ENCODE data around the gene MED31. TPM values are rescaled to one million over a fixed set of nuclear protein-coding genes. Genes with fewer than 3 reads are reported as not detected.
"Not testable (repeated sequence)": the region's sequence is repeated elsewhere in the genome, so short reads cannot be mapped to it uniquely, and the experiment has no call there.

The MED31 gene
- total RNA-seq, 1 experiment from 2014 or later, result 12.8 TPM

GRCh38 chr17:6605142-6605541 lies 46.3 kb downstream of the MED31 start:
- H3K9me3 ChIP-seq (replicated peaks), result no peaks in the 10 kb centered on the region
- H3K4me1 ChIP-seq (replicated peaks), result peaks cover 17% of the 10 kb centered on the region
- no peak for DNase-seq (ENCODE audit: low read depth in 1 of 2, low spot score in 2 of 2)
- no peak overlapping the region for H3K4me3 ChIP-seq
- H3K27ac ChIP-seq, result no peak overlapping the region
- peaks cover 78% of the 10 kb centered on the region for H3K36me3 ChIP-seq
- H3K27me3 ChIP-seq (replicated peaks), result no peaks in the 10 kb centered on the region

GRCh38 chr17:6603744-6604325 lies 47.6 kb downstream of the MED31 start:
- Histone ChIP-seq H3K27ac (no peak overlapping the region; the same call in 1 of the 2 replicates), H3K9me3 (replicated peaks) (no peaks in the 10 kb centered on the region), H3K4me1 (replicated peaks) (peaks cover 30% of the 10 kb centered on the region), H3K36me3 (peaks cover 76% of the 10 kb centered on the region), H3K4me3 (no peak overlapping the region), H3K27me3 (replicated peaks) (no peaks in the 10 kb centered on the region)
- DNase-seq (ENCODE audit: low read depth in 1 of 2, low spot score in 2 of 2), result peak in 1 of 2 experiments; percentile 31

- Histone ChIP-seq H3K9me3 (replicated peaks) (no peaks in the 10 kb centered on the region), H3K27ac (no peak overlapping the region), H3K27me3 (replicated peaks) (no peaks in the 10 kb centered on the region), H3K4me1 (replicated peaks) (peaks cover 39% of the 10 kb centered on the region), H3K4me3 (no peak overlapping the region), H3K36me3 (peaks cover 65% of the 10 kb centered on the region)
- DNase-seq (ENCODE audit: low read depth in 1 of 2, low spot score in 2 of 2), result no peak
Measured at GRCh38 chr17:6602141-6602540, 49.3 kb downstream of the MED31 start.

- peak in 1 of 2 experiments; percentile 36 for DNase-seq (ENCODE audit: low read depth in 1 of 2, low spot score in 2 of 2)
- H3K27me3 ChIP-seq (replicated peaks), result no peaks in the 10 kb centered on the region
- no peaks in the 10 kb centered on the region for H3K9me3 ChIP-seq (replicated peaks)
- H3K4me3 ChIP-seq, result no peak overlapping the region
- H3K27ac ChIP-seq, result peak overlapping the region; percentile 39
- peaks cover 39% of the 10 kb centered on the region for H3K4me1 ChIP-seq (replicated peaks)
- H3K36me3 ChIP-seq, result peaks cover 63% of the 10 kb centered on the region
Measured at GRCh38 chr17:6599364-6599763, 52.0 kb downstream of the MED31 start.

GRCh38 chr17:6597727-6598126 lies 53.7 kb downstream of the MED31 start:
- no peak for DNase-seq (ENCODE audit: low read depth in 1 of 2, low spot score in 2 of 2)
- Histone ChIP-seq H3K9me3 (replicated peaks) (no peaks in the 10 kb centered on the region), H3K4me3 (no peak overlapping the region), H3K27ac (peak overlapping the region; percentile 29; the same call in 1 of the 2 replicates), H3K4me1 (replicated peaks) (peaks cover 32% of the 10 kb centered on the region), H3K27me3 (replicated peaks) (no peaks in the 10 kb centered on the region), H3K36me3 (peaks cover 68% of the 10 kb centered on the region)

GRCh38 chr17:6596941-6597340 lies 54.5 kb downstream of the MED31 start:
- H3K9me3 ChIP-seq (replicated peaks), result no peaks in the 10 kb centered on the region
- DNase-seq (ENCODE audit: low read depth in 1 of 2, low spot score in 2 of 2), result no peak
- peaks cover 61% of the 10 kb centered on the region for H3K36me3 ChIP-seq
- no peaks in the 10 kb centered on the region for H3K27me3 ChIP-seq (replicated peaks)
- H3K4me3 ChIP-seq, result no peak overlapping the region
- no peak overlapping the region for H3K27ac ChIP-seq
- H3K4me1 ChIP-seq (replicated peaks), result peaks cover 40% of the 10 kb centered on the region

GRCh38 chr17:6596511-6596910 lies 54.9 kb downstream of the MED31 start:
- no peak overlapping the region for H3K4me3 ChIP-seq
- H3K4me1 ChIP-seq (replicated peaks), result peaks cover 44% of the 10 kb centered on the region
- no peaks in the 10 kb centered on the region for H3K9me3 ChIP-seq (replicated peaks)
- no peak for DNase-seq (ENCODE audit: low read depth in 1 of 2, low spot score in 2 of 2)
- peaks cover 58% of the 10 kb centered on the region for H3K36me3 ChIP-seq
- H3K27me3 ChIP-seq (replicated peaks), result no peaks in the 10 kb centered on the region
- H3K27ac ChIP-seq, result no peak overlapping the region

- Histone ChIP-seq H3K36me3 (peaks cover 54% of the 10 kb centered on the region), H3K9me3 (replicated peaks) (no peaks in the 10 kb centered on the region), H3K4me3 (no peak overlapping the region), H3K27me3 (replicated peaks) (no peaks in the 10 kb centered on the region), H3K4me1 (replicated peaks) (peaks cover 48% of the 10 kb centered on the region), H3K27ac (no peak overlapping the region)
- DNase-seq (ENCODE audit: low read depth in 1 of 2, low spot score in 2 of 2), result no peak
Measured at GRCh38 chr17:6596081-6596480, 55.3 kb downstream of the MED31 start.

GRCh38 chr17:6593371-6593770 lies 58.0 kb downstream of the MED31 start:
- H3K27me3 ChIP-seq (replicated peaks); H3K4me3 ChIP-seq; H3K27ac ChIP-seq; DNase-seq (ENCODE audit: low read depth in 1 of 2, low spot score in 2 of 2); H3K9me3 ChIP-seq (replicated peaks): not testable (repeated sequence)
- Histone ChIP-seq H3K4me1 (replicated peaks) (peaks cover 30% of the 10 kb centered on the region), H3K36me3 (peaks cover 57% of the 10 kb centered on the region)

Other genes starting within 250 kb of the MED31 start
- gene AIPL1, start 216.5 kb downstream of the MED31 start, total RNA-seq (2014; rRNA removed; shearing (Covaris generic)), result not detected in 2 replicates
- 141 and 144 TPM in 2 replicates for gene PIMREG, start 207.2 kb downstream of the MED31 start, total RNA-seq (2014; rRNA removed; shearing (Covaris generic))
- 6.0 and 8.6 TPM in 2 replicates for gene PITPNM3, start 95.0 kb downstream of the MED31 start, total RNA-seq (2014; rRNA removed; shearing (Covaris generic))
- gene KIAA0753, start 10.9 kb downstream of the MED31 start, total RNA-seq (2014; rRNA removed; shearing (Covaris generic)), result 10.0 and 14.7 TPM in 2 replicates
- gene TXNDC17, start 10.5 kb downstream of the MED31 start, total RNA-seq (2014; rRNA removed; shearing (Covaris generic)), result 226 and 331 TPM in 2 replicates
- gene C17orf100, start 157 bp upstream of the MED31 start, total RNA-seq (2014; rRNA removed; shearing (Covaris generic)), result 0.84 and 0.88 TPM in 2 replicates
- not detected in 2 replicates for gene SLC13A5, start 61.8 kb upstream of the MED31 start, total RNA-seq (2014; rRNA removed; shearing (Covaris generic))
- 13.4 and 19.9 TPM in 2 replicates for gene XAF1, start 104.4 kb upstream of the MED31 start, total RNA-seq (2014; rRNA removed; shearing (Covaris generic))
- gene FBXO39, start 124.6 kb upstream of the MED31 start, total RNA-seq (2014; rRNA removed; shearing (Covaris generic)), result 0.87 TPM in 1 of 2 replicates, not detected in the other
- 0.03 TPM in 1 of 2 replicates, not detected in the other for gene TEKT1, start 180.1 kb upstream of the MED31 start, total RNA-seq (2014; rRNA removed; shearing (Covaris generic))

All from SJSA1 (cell line).